H1 (cell line): Measurements from ENCODE around the gene CD300LB. TPM values are rescaled to one million over a fixed set of nuclear protein-coding genes. Genes with fewer than 3 reads are reported as not detected.

Source experiments
- BACH1 ChIP-seq: IDR thresholded peaks from 2 replicates; pipeline ENCODE4 v1.6.1; 2012; ENCODE audit warnings: low read length, improper control_type of control experiment
- CTBP2 ChIP-seq: IDR thresholded peaks from 2 replicates; pipeline ENCODE4 v1.7.0; 2011; ENCODE audit warnings: borderline replicate concordance, mild to moderate bottlenecking, moderate library complexity, mixed read lengths, low read length; ENCODE audit not compliant: insufficient read depth, insufficient read length
- FOSL1 ChIP-seq: IDR thresholded peaks from 2 replicates; pipeline ENCODE4 v1.6.1; 2011; ENCODE audit warnings: mild to moderate bottlenecking, low read depth, low read length, moderate library complexity; ENCODE audit not compliant: insufficient read depth
- KDM4A ChIP-seq: IDR thresholded peaks from one replicate; pipeline ENCODE4 v1.7.1; 2012; ENCODE audit warnings: low read depth, mild to moderate bottlenecking, moderate library complexity, low read length, inconsistent platforms; ENCODE audit not compliant: severe bottlenecking
- SIRT6 ChIP-seq: IDR thresholded peaks from one replicate; pipeline ENCODE4 v1.7.1; 2012; ENCODE audit warnings: low read length, inconsistent platforms
- YY1 ChIP-seq: IDR thresholded peaks from 2 replicates; pipeline ENCODE4 v1.6.1; 2011; ENCODE audit warnings: low read depth, mild to moderate bottlenecking, low read length
- polyA plus RNA-seq, 7 experiments: library from polyadenylated mRNA; depleted of rRNA in 3 of 7; stranded (reverse) in 5 of 7; unstranded in 2 of 7; fragments of >200 nt in 5 of 7; fragments of 200-250 nt in 2 of 7; gene quantifications; 1 replicate in 5 of 7; 2 replicates in 1 of 7; 4 replicates in 1 of 7; pipeline versions ENCODE4 v1.2.1 to v1.2.3, GENCODE V29; 2011 to 2013; ENCODE audit warnings: missing spikeins in 2 of 7, mixed read lengths in 2 of 7
- total RNA-seq: library from RNA; stranded (reverse); fragmentation: NEBNext Ultra II Directional; extraction: Animal tissue kit (Norgen Biotek cat#: 25700); gene quantifications from 2 replicates; pipeline ENCODE4 v1.2.1, GENCODE V29; 2021
- TF ChIP-seq, protein P1 (sequence below): fragments of 300-600 bp; sonication (generic); IDR thresholded peaks from 2 replicates; pipeline ENCODE4 v1.7.1; 2012; ENCODE audit warnings: low read length, moderate library complexity, mild to moderate bottlenecking, inconsistent platforms; ENCODE audit not compliant: insufficient replicate concordance
- TF ChIP-seq, protein P2 (sequence below): IDR thresholded peaks from 2 replicates; pipeline ENCODE4 v1.6.1; 2012; ENCODE audit warnings: inconsistent platforms

Gene CD300LB
- total and polyA plus RNA-seq, 2 of the 8 experiments (the other 6 are each of a cell fraction or from before 2014, with no cell fraction given) = not detected

DNA sequence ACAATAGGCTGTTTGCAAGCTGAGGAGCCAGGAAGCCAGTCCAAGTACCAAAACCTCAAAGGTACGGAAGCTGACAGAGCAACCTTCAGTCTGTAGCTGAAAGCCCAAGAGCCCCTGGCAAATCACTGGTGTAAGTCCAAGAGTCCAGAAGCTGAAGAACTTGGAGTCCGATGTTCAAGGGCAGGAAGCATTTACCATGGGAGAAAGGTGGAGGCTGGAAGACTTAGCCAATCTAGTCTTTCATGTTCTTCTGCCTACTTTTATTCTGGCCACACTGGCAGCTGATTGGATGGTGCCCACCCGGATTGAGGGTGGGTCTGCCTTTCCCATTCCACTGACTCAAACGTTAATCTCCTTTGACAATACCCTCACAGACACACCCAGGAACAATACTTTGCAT lies 15.3 kb downstream of the CD300LB start (continued):
- TF ChIP-seq, protein P1, sequence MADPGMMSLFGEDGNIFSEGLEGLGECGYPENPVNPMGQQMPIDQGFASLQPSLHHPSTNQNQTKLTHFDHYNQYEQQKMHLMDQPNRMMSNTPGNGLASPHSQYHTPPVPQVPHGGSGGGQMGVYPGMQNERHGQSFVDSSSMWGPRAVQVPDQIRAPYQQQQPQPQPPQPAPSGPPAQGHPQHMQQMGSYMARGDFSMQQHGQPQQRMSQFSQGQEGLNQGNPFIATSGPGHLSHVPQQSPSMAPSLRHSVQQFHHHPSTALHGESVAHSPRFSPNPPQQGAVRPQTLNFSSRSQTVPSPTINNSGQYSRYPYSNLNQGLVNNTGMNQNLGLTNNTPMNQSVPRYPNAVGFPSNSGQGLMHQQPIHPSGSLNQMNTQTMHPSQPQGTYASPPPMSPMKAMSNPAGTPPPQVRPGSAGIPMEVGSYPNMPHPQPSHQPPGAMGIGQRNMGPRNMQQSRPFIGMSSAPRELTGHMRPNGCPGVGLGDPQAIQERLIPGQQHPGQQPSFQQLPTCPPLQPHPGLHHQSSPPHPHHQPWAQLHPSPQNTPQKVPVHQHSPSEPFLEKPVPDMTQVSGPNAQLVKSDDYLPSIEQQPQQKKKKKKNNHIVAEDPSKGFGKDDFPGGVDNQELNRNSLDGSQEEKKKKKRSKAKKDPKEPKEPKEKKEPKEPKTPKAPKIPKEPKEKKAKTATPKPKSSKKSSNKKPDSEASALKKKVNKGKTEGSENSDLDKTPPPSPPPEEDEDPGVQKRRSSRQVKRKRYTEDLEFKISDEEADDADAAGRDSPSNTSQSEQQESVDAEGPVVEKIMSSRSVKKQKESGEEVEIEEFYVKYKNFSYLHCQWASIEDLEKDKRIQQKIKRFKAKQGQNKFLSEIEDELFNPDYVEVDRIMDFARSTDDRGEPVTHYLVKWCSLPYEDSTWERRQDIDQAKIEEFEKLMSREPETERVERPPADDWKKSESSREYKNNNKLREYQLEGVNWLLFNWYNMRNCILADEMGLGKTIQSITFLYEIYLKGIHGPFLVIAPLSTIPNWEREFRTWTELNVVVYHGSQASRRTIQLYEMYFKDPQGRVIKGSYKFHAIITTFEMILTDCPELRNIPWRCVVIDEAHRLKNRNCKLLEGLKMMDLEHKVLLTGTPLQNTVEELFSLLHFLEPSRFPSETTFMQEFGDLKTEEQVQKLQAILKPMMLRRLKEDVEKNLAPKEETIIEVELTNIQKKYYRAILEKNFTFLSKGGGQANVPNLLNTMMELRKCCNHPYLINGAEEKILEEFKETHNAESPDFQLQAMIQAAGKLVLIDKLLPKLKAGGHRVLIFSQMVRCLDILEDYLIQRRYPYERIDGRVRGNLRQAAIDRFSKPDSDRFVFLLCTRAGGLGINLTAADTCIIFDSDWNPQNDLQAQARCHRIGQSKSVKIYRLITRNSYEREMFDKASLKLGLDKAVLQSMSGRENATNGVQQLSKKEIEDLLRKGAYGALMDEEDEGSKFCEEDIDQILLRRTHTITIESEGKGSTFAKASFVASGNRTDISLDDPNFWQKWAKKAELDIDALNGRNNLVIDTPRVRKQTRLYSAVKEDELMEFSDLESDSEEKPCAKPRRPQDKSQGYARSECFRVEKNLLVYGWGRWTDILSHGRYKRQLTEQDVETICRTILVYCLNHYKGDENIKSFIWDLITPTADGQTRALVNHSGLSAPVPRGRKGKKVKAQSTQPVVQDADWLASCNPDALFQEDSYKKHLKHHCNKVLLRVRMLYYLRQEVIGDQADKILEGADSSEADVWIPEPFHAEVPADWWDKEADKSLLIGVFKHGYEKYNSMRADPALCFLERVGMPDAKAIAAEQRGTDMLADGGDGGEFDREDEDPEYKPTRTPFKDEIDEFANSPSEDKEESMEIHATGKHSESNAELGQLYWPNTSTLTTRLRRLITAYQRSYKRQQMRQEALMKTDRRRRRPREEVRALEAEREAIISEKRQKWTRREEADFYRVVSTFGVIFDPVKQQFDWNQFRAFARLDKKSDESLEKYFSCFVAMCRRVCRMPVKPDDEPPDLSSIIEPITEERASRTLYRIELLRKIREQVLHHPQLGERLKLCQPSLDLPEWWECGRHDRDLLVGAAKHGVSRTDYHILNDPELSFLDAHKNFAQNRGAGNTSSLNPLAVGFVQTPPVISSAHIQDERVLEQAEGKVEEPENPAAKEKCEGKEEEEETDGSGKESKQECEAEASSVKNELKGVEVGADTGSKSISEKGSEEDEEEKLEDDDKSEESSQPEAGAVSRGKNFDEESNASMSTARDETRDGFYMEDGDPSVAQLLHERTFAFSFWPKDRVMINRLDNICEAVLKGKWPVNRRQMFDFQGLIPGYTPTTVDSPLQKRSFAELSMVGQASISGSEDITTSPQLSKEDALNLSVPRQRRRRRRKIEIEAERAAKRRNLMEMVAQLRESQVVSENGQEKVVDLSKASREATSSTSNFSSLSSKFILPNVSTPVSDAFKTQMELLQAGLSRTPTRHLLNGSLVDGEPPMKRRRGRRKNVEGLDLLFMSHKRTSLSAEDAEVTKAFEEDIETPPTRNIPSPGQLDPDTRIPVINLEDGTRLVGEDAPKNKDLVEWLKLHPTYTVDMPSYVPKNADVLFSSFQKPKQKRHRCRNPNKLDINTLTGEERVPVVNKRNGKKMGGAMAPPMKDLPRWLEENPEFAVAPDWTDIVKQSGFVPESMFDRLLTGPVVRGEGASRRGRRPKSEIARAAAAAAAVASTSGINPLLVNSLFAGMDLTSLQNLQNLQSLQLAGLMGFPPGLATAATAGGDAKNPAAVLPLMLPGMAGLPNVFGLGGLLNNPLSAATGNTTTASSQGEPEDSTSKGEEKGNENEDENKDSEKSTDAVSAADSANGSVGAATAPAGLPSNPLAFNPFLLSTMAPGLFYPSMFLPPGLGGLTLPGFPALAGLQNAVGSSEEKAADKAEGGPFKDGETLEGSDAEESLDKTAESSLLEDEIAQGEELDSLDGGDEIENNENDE = no peak
- TF ChIP-seq FOSL1 (no peak), CTBP2 (no peak), SIRT6 (no peak), BACH1 (no peak), YY1 (no peak), KDM4A (no peak)
- TF ChIP-seq, protein P2, sequence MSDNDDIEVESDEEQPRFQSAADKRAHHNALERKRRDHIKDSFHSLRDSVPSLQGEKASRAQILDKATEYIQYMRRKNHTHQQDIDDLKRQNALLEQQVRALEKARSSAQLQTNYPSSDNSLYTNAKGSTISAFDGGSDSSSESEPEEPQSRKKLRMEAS = no peak
